Measurements from ENCODE around the gene SPATA31C2. TPM values are rescaled to one million over a fixed set of nuclear protein-coding genes. Genes with fewer than 3 reads are reported as not detected.

The SPATA31C2 gene
- total RNA-seq, 1 donor from 2014 or later: not detected

GRCh38 chr9:88166660-88167059 lies 28.4 kb upstream of the SPATA31C2 start:
- no peak overlapping the region for H3K27ac Mint-ChIP-seq
- TF ChIP-seq EZH2phosphoT487 (IDR thresholded peaks at IDR 0.05) (no peak), EZH2 (IDR thresholded peaks at IDR 0.05) (no peak), CTCF (IDR thresholded peaks at IDR 0.05) (no peak)
- Histone ChIP-seq H3K36me3 (no peaks in the 10 kb centered on the region), H3F3A (ENCODE audit: low read depth) (no peaks in the 10 kb centered on the region), H3K27me3 (no peaks in the 10 kb centered on the region), H3K4me3 (no peak overlapping the region), H4K20me1 (ENCODE audit: low read depth) (no peaks in the 10 kb centered on the region), H3K27ac (no peak overlapping the region), H3K9ac (no peak overlapping the region), H2AFZ (replicated peaks) (no peak overlapping the region), H3K79me2 (ENCODE audit: low read depth) (no peaks in the 10 kb centered on the region), H3K4me1 (peaks cover under 1% of the 10 kb centered on the region), H3K9me3 (ENCODE audit: low read depth) (peaks cover 8% of the 10 kb centered on the region), H3K4me2 (no peak overlapping the region)
- peaks cover 3% of the 10 kb centered on the region for H3K4me1 Mint-ChIP-seq
- peaks cover 6% of the 10 kb centered on the region for H3K9me3 Mint-ChIP-seq
- no peak overlapping the region for H3K4me3 Mint-ChIP-seq
- DNase-seq (ENCODE audit: low spot score): no peak
- H3K36me3 Mint-ChIP-seq: peaks cover 1% of the 10 kb centered on the region
- peaks cover 4% of the 10 kb centered on the region for H3K27me3 Mint-ChIP-seq (ENCODE audit: insufficient read depth, low read depth)

- no peak overlapping the region for H3K4me3 ChIP-seq
- H3K36me3 Mint-ChIP-seq: peaks cover 1% of the 10 kb centered on the region
- peaks cover 8% of the 10 kb centered on the region for H3K9me3 ChIP-seq (ENCODE audit: low read depth)
- no peak overlapping the region for H3K4me3 Mint-ChIP-seq
- H3K4me1 Mint-ChIP-seq: peaks cover 18% of the 10 kb centered on the region
- H3F3A ChIP-seq (ENCODE audit: low read depth): no peaks in the 10 kb centered on the region
- no peaks in the 10 kb centered on the region for H3K79me2 ChIP-seq (ENCODE audit: low read depth)
- no peak for TF ChIP-seq CTCF (IDR thresholded peaks at IDR 0.05)
- no peak for TF ChIP-seq EZH2 (IDR thresholded peaks at IDR 0.05)
- TF ChIP-seq EZH2phosphoT487 (IDR thresholded peaks at IDR 0.05): no peak
- peaks cover 10% of the 10 kb centered on the region for H3K4me1 ChIP-seq
- H4K20me1 ChIP-seq (ENCODE audit: low read depth): no peaks in the 10 kb centered on the region
- no peak overlapping the region for H3K27ac Mint-ChIP-seq
- H2AFZ ChIP-seq (replicated peaks): no peak overlapping the region
- H3K27me3 ChIP-seq: no peaks in the 10 kb centered on the region
- no peak overlapping the region for H3K27ac ChIP-seq
- H3K27me3 Mint-ChIP-seq (ENCODE audit: insufficient read depth, low read depth): peaks cover 4% of the 10 kb centered on the region
- H3K4me2 ChIP-seq: no peak overlapping the region
- H3K36me3 ChIP-seq: no peaks in the 10 kb centered on the region
- peaks cover 6% of the 10 kb centered on the region for H3K9me3 Mint-ChIP-seq
- H3K9ac ChIP-seq: no peak overlapping the region
- no peak for DNase-seq (ENCODE audit: low spot score)
Observed at GRCh38 chr9:88164850-88165249, 26.6 kb upstream of the SPATA31C2 start.

- no peak overlapping the region for H3K27ac Mint-ChIP-seq
- TF ChIP-seq EZH2phosphoT487 (IDR thresholded peaks at IDR 0.05) (no peak), EZH2 (IDR thresholded peaks at IDR 0.05) (no peak), CTCF (IDR thresholded peaks at IDR 0.05) (no peak)
- H3K4me1 Mint-ChIP-seq: peaks cover 18% of the 10 kb centered on the region
- Histone ChIP-seq H3F3A (ENCODE audit: low read depth) (no peaks in the 10 kb centered on the region), H3K9me3 (ENCODE audit: low read depth) (no peaks in the 10 kb centered on the region), H4K20me1 (ENCODE audit: low read depth) (no peaks in the 10 kb centered on the region), H3K4me1 (peaks cover 10% of the 10 kb centered on the region), H2AFZ (replicated peaks) (no peak overlapping the region), H3K27me3 (no peaks in the 10 kb centered on the region), H3K27ac (no peak overlapping the region), H3K9ac (no peak overlapping the region), H3K4me3 (no peak overlapping the region), H3K36me3 (no peaks in the 10 kb centered on the region), H3K4me2 (peak overlapping the region; percentile 52), H3K79me2 (ENCODE audit: low read depth) (no peaks in the 10 kb centered on the region)
- peaks cover 4% of the 10 kb centered on the region for H3K27me3 Mint-ChIP-seq (ENCODE audit: insufficient read depth, low read depth)
- no peaks in the 10 kb centered on the region for H3K36me3 Mint-ChIP-seq
- no peaks in the 10 kb centered on the region for H3K9me3 Mint-ChIP-seq
- peak; percentile 31 for DNase-seq (ENCODE audit: low spot score)
- peak overlapping the region; percentile 26 for H3K4me3 Mint-ChIP-seq
Observed at GRCh38 chr9:88161144-88161543, 22.9 kb upstream of the SPATA31C2 start.
